Panc1 (cell line): Measurements from ENCODE around the gene BTBD9. TPM values are rescaled to one million over a fixed set of nuclear protein-coding genes. Genes with fewer than 3 reads are reported as not detected.
A peak's percentile ranks its signal among the peaks of the same experiment; 100 is the strongest.

Experiments
- ATAC-seq: fragments of 200-7000 bp; cut with Tn5 transposase; 2 replicates; pipeline ENCODE4 v1.9.1; 2020; ENCODE audit warnings: mild to moderate bottlenecking, moderate library complexity
- BruUV-seq: library from RNA; stranded (reverse); fragments of 400-500 nt; replicated peaks from 2 replicates; lab custom pipeline; 2021; lab: Mats Ljungman, UMichigan
- CTCF ChIA-PET: fragments of 300-600 bp; sonication (Branson Sonifier 250); formaldehyde crosslinking; loops from one replicate; lab custom pipeline; 2022; ENCODE audit warnings: antibody characterized with exemption; lab: Charles Lee
- POLR2A ChIA-PET: fragments of 300-600 bp; sonication (Branson Sonifier 250); formaldehyde crosslinking; loops from one replicate; lab custom pipeline; 2022; ENCODE audit warnings: antibody characterized with exemption; lab: Charles Lee
- DNase-seq: peaks from one replicate; pipeline ENCODE4 v3.0.0-alpha.2; 2010; ENCODE audit warnings: low read depth, low spot score
- H3K27ac ChIP-seq: 2 replicates; pipeline ENCODE4 v1.5.1; 2011; ENCODE audit warnings: mild to moderate bottlenecking, low read length, inconsistent platforms
- H3K27me3 ChIP-seq: fragments of 200-500 bp; sonication (Bioruptor generic); 2 replicates; pipeline ENCODE4 v1.6.0; 2014; ENCODE audit warnings: low read length, inconsistent platforms; ENCODE audit not compliant: control insufficient read depth, insufficient read depth
- H3K36me3 ChIP-seq: fragments of 200-500 bp; sonication (Bioruptor generic); 2 replicates; pipeline ENCODE4 v1.5.1; 2014; ENCODE audit warnings: inconsistent platforms, mild to moderate bottlenecking, low read length, moderate library complexity; ENCODE audit not compliant: control insufficient read depth, insufficient read depth
- H3K4me1 ChIP-seq: 2 replicates; pipeline ENCODE4 v1.5.1; 2011; ENCODE audit warnings: inconsistent platforms, mild to moderate bottlenecking, low read length, moderate library complexity; ENCODE audit not compliant: control insufficient read depth, insufficient read depth
- H3K4me3 ChIP-seq, 2 experiments: 2 replicates each; pipeline ENCODE4 v1.5.1; 2011 to 2012; ENCODE audit warnings: low read depth in 2 of 2, low read length in 2 of 2, mild to moderate bottlenecking in 2 of 2, inconsistent platforms in 1 of 2, moderate library complexity in 1 of 2
- H3K9me3 ChIP-seq: fragments of 200-500 bp; sonication (Bioruptor generic); 2 replicates; pipeline ENCODE4 v1.5.1; 2014; ENCODE audit warnings: low read depth, mild to moderate bottlenecking, inconsistent platforms, low read length, moderate library complexity; ENCODE audit not compliant: control insufficient read depth, insufficient read depth
- POLR2AphosphoS5 ChIP-seq: IDR thresholded peaks from 2 replicates; pipeline ENCODE4 v1.6.1; 2012; ENCODE audit warnings: mild to moderate bottlenecking, low read depth, low read length, moderate library complexity
- SIN3A ChIP-seq: IDR thresholded peaks from 2 replicates; pipeline ENCODE4 v1.6.1; 2012; ENCODE audit warnings: low read depth, mild to moderate bottlenecking, low read length, moderate library complexity, borderline replicate concordance; ENCODE audit not compliant: insufficient read depth
- TCF7L2 ChIP-seq: IDR thresholded peaks from 2 replicates; pipeline ENCODE4 v1.6.1; 2011; ENCODE audit warnings: mild to moderate bottlenecking, low read depth, low read length, inconsistent platforms
- in situ Hi-C: cut with HindIII; loops from 2 replicates; pipeline ENCODE4 v1.10.0; 2016; ENCODE audit warnings: low sequenced_read_pairs, low pct_unique_long_range_greater_than_20kb
- intact Hi-C: fragments of 100-400 bp; cut with micrococcal nuclease; formaldehyde crosslinking; loops from one replicate; pipeline ENCODE4 v1.10.0; 2022; ENCODE audit not compliant: unreplicated experiment
- total RNA-seq: library from RNA; stranded (reverse); gene quantifications from one replicate; pipeline ENCODE4 v1.2.1, GENCODE V29; 2021; ENCODE audit not compliant: unreplicated experiment
- TF ChIP-seq, protein P1 (sequence below), 2 experiments: IDR thresholded peaks; 2 replicates each; pipeline ENCODE4 v1.6.1; 2011 to 2012; ENCODE audit warnings: low read depth in 2 of 2, control low read depth in 1 of 2, low read length in 1 of 2, mild to moderate bottlenecking in 1 of 2, moderate library complexity in 1 of 2; ENCODE audit not compliant: insufficient read depth in 1 of 2
- TF ChIP-seq, protein P2 (sequence below): fragments of 450-650 bp; IDR thresholded peaks from 2 replicates; pipeline ENCODE4 v1.5.1; 2017; ENCODE audit warnings: mild to moderate bottlenecking

BTBD9 gene
- total RNA-seq, 1 experiment from 2014 or later: 12.8 TPM

DNA sequence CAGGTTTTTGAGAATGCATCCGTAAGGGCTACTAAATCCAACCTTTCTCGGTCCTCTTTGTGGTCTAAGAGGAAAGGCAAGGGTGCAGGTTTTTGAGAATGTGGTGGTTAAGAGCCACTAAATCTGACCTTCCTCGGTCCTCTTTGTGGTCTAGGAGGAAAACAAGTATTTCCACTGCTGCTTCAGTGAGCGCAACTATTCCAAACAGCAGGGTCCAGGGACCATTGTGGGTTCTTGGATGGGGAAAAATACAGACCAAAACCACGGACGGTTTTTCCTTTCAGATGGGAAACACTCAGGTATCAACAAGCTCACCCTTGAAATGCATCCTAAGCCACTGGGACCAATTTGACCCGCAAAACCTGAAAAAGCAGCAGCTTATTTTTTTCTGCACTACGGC is 21.9 kb downstream of the BTBD9 start:
- Histone ChIP-seq H3K9me3 (no peaks in the 10 kb centered on the region), H3K36me3 (no peaks in the 10 kb centered on the region), H3K4me1 (no peaks in the 10 kb centered on the region), H3K27ac (no peak overlapping the region), H3K4me3 (no peak overlapping the region), H3K27me3 (no peaks in the 10 kb centered on the region)
- no TSS peak for BruUV-seq
- CTCF ChIA-PET: no interaction called here
- no peak for ATAC-seq
- in situ Hi-C loops: no loop called here
- intact Hi-C loops: no loop called here
- TF ChIP-seq TCF7L2 (no peak), SIN3A (no peak), POLR2AphosphoS5 (no peak)
- TF ChIP-seq, protein P1, sequence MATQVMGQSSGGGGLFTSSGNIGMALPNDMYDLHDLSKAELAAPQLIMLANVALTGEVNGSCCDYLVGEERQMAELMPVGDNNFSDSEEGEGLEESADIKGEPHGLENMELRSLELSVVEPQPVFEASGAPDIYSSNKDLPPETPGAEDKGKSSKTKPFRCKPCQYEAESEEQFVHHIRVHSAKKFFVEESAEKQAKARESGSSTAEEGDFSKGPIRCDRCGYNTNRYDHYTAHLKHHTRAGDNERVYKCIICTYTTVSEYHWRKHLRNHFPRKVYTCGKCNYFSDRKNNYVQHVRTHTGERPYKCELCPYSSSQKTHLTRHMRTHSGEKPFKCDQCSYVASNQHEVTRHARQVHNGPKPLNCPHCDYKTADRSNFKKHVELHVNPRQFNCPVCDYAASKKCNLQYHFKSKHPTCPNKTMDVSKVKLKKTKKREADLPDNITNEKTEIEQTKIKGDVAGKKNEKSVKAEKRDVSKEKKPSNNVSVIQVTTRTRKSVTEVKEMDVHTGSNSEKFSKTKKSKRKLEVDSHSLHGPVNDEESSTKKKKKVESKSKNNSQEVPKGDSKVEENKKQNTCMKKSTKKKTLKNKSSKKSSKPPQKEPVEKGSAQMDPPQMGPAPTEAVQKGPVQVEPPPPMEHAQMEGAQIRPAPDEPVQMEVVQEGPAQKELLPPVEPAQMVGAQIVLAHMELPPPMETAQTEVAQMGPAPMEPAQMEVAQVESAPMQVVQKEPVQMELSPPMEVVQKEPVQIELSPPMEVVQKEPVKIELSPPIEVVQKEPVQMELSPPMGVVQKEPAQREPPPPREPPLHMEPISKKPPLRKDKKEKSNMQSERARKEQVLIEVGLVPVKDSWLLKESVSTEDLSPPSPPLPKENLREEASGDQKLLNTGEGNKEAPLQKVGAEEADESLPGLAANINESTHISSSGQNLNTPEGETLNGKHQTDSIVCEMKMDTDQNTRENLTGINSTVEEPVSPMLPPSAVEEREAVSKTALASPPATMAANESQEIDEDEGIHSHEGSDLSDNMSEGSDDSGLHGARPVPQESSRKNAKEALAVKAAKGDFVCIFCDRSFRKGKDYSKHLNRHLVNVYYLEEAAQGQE (IDR thresholded peaks at IDR 0.05; ENCODE audit: insufficient read depth in 1 of 2, low read depth in 2 of 2, low read length in 1 of 2): no peak
- TF ChIP-seq, protein P2, sequence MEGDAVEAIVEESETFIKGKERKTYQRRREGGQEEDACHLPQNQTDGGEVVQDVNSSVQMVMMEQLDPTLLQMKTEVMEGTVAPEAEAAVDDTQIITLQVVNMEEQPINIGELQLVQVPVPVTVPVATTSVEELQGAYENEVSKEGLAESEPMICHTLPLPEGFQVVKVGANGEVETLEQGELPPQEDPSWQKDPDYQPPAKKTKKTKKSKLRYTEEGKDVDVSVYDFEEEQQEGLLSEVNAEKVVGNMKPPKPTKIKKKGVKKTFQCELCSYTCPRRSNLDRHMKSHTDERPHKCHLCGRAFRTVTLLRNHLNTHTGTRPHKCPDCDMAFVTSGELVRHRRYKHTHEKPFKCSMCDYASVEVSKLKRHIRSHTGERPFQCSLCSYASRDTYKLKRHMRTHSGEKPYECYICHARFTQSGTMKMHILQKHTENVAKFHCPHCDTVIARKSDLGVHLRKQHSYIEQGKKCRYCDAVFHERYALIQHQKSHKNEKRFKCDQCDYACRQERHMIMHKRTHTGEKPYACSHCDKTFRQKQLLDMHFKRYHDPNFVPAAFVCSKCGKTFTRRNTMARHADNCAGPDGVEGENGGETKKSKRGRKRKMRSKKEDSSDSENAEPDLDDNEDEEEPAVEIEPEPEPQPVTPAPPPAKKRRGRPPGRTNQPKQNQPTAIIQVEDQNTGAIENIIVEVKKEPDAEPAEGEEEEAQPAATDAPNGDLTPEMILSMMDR: no peak
- no peak for DNase-seq
- POLR2A ChIA-PET: no interaction called here

DNA sequence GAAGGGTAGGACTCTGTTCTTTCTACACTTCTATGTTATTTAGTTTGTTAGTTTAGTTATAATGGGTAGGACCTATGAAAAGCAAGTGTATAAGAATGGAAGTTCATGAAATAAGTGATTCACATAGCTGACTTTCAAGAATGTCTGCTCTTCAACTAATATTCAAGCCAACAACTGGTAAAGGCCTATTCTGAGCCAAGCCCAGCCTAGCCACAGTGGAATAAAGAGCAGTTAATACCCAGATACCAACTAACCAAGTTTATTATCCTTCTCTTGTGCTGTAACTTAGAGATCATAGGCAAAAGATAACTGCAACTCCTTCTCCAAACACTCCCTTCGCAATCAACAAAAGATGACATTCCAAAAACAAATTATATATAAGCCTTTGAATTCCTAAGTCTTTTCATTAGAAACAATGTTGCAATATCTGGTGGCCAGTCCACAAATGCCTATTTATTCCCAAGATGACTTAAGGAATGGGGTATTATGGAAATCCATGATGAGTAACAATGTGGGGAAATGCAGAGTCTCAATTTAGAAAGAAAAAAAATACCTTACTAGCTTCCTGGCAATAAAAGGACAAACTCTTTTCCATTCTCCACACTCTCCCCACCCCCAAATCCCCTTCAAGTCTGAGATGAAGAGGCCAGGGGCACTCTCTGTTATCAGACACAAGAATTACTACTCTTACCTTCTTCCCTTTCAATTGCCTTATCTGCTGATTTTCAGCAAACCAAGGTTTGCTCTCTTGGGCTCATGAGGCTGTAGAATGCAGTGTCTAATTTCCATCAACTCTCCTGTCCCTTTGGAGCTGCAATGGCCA is 27.4 kb downstream of the BTBD9 start:
- ChIA-PET CTCF (no interaction called here), POLR2A (no interaction called here)
- H3K4me3 ChIP-seq: no peak overlapping the region
- no TSS peak for BruUV-seq
- peaks cover 13% of the 10 kb centered on the region for H3K4me1 ChIP-seq
- peak overlapping the region; percentile 18; the same call in 1 of the 2 replicates for H3K27ac ChIP-seq
- no peaks in the 10 kb centered on the region for H3K36me3 ChIP-seq
- H3K27me3 ChIP-seq: no peaks in the 10 kb centered on the region
- in situ Hi-C loops: no loop called here
- TF ChIP-seq SIN3A (no peak), POLR2AphosphoS5 (no peak), TCF7L2 (no peak)
- TF ChIP-seq, protein P2: no peak
- TF ChIP-seq, protein P1 (IDR thresholded peaks at IDR 0.05; ENCODE audit: insufficient read depth in 1 of 2, low read depth in 2 of 2, low read length in 1 of 2): no peak
- ATAC-seq: no peak
- DNase-seq: no peak
- no peaks in the 10 kb centered on the region for H3K9me3 ChIP-seq
- intact Hi-C loops: no loop called here
